HG03095 (cell line): ENCODE data around the gene KXD1.
"Not testable (repeated sequence)": the region's sequence is repeated elsewhere in the genome, so short reads cannot be mapped to it uniquely, and the experiment has no call there.

Source experiments
- ATAC-seq: cut with Tn5 transposase; IDR thresholded peaks from one replicate; pipeline ENCODE4 v1.9.1; 2021; ENCODE audit warnings: moderate library complexity; ENCODE audit not compliant: unreplicated experiment

KXD1 gene

GRCh38 chr19:18599485-18599884, 41.8 kb downstream of the KXD1 start:
- ATAC-seq: no peak

GRCh38 chr19:18600692-18601397, 43.2 kb downstream of the KXD1 start:
- ATAC-seq: not testable (repeated sequence)

- ATAC-seq: no peak
These were observed 44.2 kb downstream of the KXD1 start for GRCh38 chr19:18601875-18602274.

- ATAC-seq: no peak
These were observed 45.7 kb downstream of the KXD1 start for GRCh38 chr19:18603255-18603957.

- ATAC-seq: no peak
These were observed 46.5 kb downstream of the KXD1 start for GRCh38 chr19:18603958-18604819.

- ATAC-seq: no peak
These were observed 47.1 kb downstream of the KXD1 start for GRCh38 chr19:18604820-18605159.

GRCh38 chr19:18605196-18605545, 47.5 kb downstream of the KXD1 start:
- ATAC-seq: no peak

GRCh38 chr19:18605546-18606280, 48.0 kb downstream of the KXD1 start:
- ATAC-seq: no peak

GRCh38 chr19:18606281-18607225, 48.9 kb downstream of the KXD1 start, which contains the start of gene CRLF1:
Gene CRLF1, minus strand, starts transcription at chr19:18606799. Its CDS starts 143 bp downstream, at chr19:18606656.
- ATAC-seq: no peak

- no peak for ATAC-seq
These were observed 49.8 kb downstream of the KXD1 start for GRCh38 chr19:18607226-18608101.

- ATAC-seq: no peak
These were observed 50.6 kb downstream of the KXD1 start for GRCh38 chr19:18608102-18608804.

GRCh38 chr19:18608805-18609716, 51.4 kb downstream of the KXD1 start:
- no peak for ATAC-seq

GRCh38 chr19:18609717-18610051, 52.0 kb downstream of the KXD1 start:
- no peak for ATAC-seq

GRCh38 chr19:18610245-18610555, 52.5 kb downstream of the KXD1 start:
- ATAC-seq: no peak

- ATAC-seq: no peak
These were observed 53.1 kb downstream of the KXD1 start for GRCh38 chr19:18610556-18611326.

GRCh38 chr19:18611327-18612050, 53.8 kb downstream of the KXD1 start:
- no peak for ATAC-seq
